Gastrocnemius medialis (tissue), 4 donors: ENCODE results near the gene AFF3. TPM values are rescaled to one million over a fixed set of nuclear protein-coding genes. Genes with fewer than 3 reads are reported as not detected.
A peak's percentile ranks its signal among the peaks of the same experiment; 100 is the strongest.

Experiments
- ATAC-seq, 2 donors: fragments of 150-250 bp; one replicate each; pipeline ENCODE4 v1.9.1; 2016
- DNase-seq, 2 donors: peaks; one replicate each; pipeline ENCODE4 v3.0.0-alpha.2; 2019
- H3K27ac ChIP-seq, 4 donors: fragments of 200-600 bp; sonication (generic); 1 replicate in 1 of 4; 2 replicates in 3 of 4; pipeline ENCODE4 v1.5.1; 2016 to 2018; ENCODE audit warnings: mild to moderate bottlenecking in 2 of 4, moderate library complexity in 1 of 4
- H3K27me3 ChIP-seq, 3 donors: fragments of 200-600 bp; sonication (generic) in 2 of 3; 1 replicate in 1 of 3; 2 replicates in 2 of 3; pipeline versions ENCODE4 v1.5.1 to v1.6.0; 2016 to 2019; ENCODE audit warnings: mild to moderate bottlenecking in 1 of 3, moderate library complexity in 1 of 3
- H3K36me3 ChIP-seq, 2 donors: fragments of 200-600 bp; sonication (generic) in 1 of 2; one replicate each; pipeline ENCODE4 v1.5.1; 2017 to 2018
- H3K4me1 ChIP-seq, 2 donors: fragments of 200-600 bp; sonication (generic) in 1 of 2; one replicate each; pipeline ENCODE4 v1.5.1; 2016 to 2017; ENCODE audit warnings: mild to moderate bottlenecking in 2 of 2
- H3K4me3 ChIP-seq, 4 donors: fragments of 200-600 bp; sonication (generic) in 3 of 4; 1 replicate in 1 of 4; 2 replicates in 3 of 4; pipeline ENCODE4 v1.5.1; 2016 to 2019; ENCODE audit warnings: mild to moderate bottlenecking in 2 of 4
- H3K9me3 ChIP-seq, 3 donors: fragments of 200-600 bp; sonication (generic) in 2 of 3; 1 replicate in 1 of 3; 2 replicates in 2 of 3; pipeline ENCODE4 v1.5.1; 2016 to 2019
- CTCF ChIP-seq, 5 experiments: fragments of 450-650 bp in 3 of 5; fragments of 200-600 bp in 2 of 5; sonication (generic) in 2 of 5; IDR thresholded peaks in 4 of 5; conservative IDR thresholded peaks in 1 of 5; 1 replicate in 4 of 5; 2 replicates in 1 of 5; pipeline ENCODE4 v1.5.1; 2016 to 2019; ENCODE audit warnings: antibody characterized with exemption in 5 of 5, mild to moderate bottlenecking in 3 of 5, moderate library complexity in 3 of 5
- POLR2A ChIP-seq, 2 donors: fragments of 450-650 bp; IDR thresholded peaks; one replicate each; pipeline ENCODE4 v1.6.1; 2017; ENCODE audit warnings: antibody characterized with exemption in 2 of 2, mild to moderate bottlenecking in 2 of 2, moderate library complexity in 2 of 2
- in situ Hi-C, 4 donors: fragments of 200-750 bp; cut with MboI; loops; one replicate each; pipeline versions ENCODE4 v1.15.0 to v1.8.0; 2017; ENCODE audit warnings: low sequenced_read_pairs in 4 of 4
- intact Hi-C: fragments of 100-400 bp; cut with DNase I; formaldehyde crosslinking; loops from one replicate; pipeline ENCODE4 v1.15.1; 2023; ENCODE audit warnings: low total_unique reads
- total RNA-seq, 4 donors: library from RNA; depleted of rRNA; stranded (reverse); fragments of >200 nt; gene quantifications; one replicate each; pipeline versions ENCODE4 v1.1.0 to v1.2.3, GENCODE V29; 2016

Gene AFF3
- total RNA-seq, 4 donors from 2014 or later: 0.22 to 0.55 (median 0.47) TPM

GRCh38 chr2:99711144-99711543, 431.2 kb downstream of the AFF3 start:
- Histone ChIP-seq H3K9me3 (no peaks in the 10 kb centered on the region), H3K4me3 (peak overlapping the region in 1 of 4 donors; percentile 27), H3K27me3 (no peaks in the 10 kb centered on the region), H3K27ac (peak overlapping the region in 1 of 4 donors; percentile 17), H3K4me1 (peaks cover 0 to 20% of the 10 kb centered on the region in 2 donors), H3K36me3 (no peaks in the 10 kb centered on the region)
- no peak for DNase-seq
- TF ChIP-seq POLR2A (IDR thresholded peaks at IDR 0.05) (no peak), CTCF (IDR thresholded peaks at IDR 0.05 in 4 of 5, conservative IDR thresholded peaks at IDR 0.05 in 1 of 5) (no peak)
- intact Hi-C loops: no loop called here
- peak in 1 of 2 donors; percentile 18 for ATAC-seq
- in situ Hi-C loops: no loop called here

- intact Hi-C loops: no loop called here
- Histone ChIP-seq H3K4me3 (peak overlapping the region in 1 of 4 donors; percentile 27), H3K36me3 (no peaks in the 10 kb centered on the region), H3K4me1 (peaks cover 0 to 20% of the 10 kb centered on the region in 2 donors), H3K9me3 (no peaks in the 10 kb centered on the region), H3K27me3 (no peaks in the 10 kb centered on the region), H3K27ac (peak overlapping the region in 1 of 4 donors; percentile 17)
- ATAC-seq: peak in 1 of 2 donors; percentile 29
- in situ Hi-C loops: no loop called here
- peak in 1 of 2 donors; percentile 16 for DNase-seq
- no peak for TF ChIP-seq POLR2A (IDR thresholded peaks at IDR 0.05)
- no peak for TF ChIP-seq CTCF (IDR thresholded peaks at IDR 0.05 in 4 of 5, conservative IDR thresholded peaks at IDR 0.05 in 1 of 5)
Observed at GRCh38 chr2:99710721-99711120, 431.7 kb downstream of the AFF3 start.

- ATAC-seq (no peak), DNase-seq (no peak)
- intact Hi-C loops: no loop called here
- no peaks in the 10 kb centered on the region for H3K36me3 ChIP-seq
- no peaks in the 10 kb centered on the region for H3K9me3 ChIP-seq
- in situ Hi-C loops: no loop called here
- H3K27ac ChIP-seq: peak overlapping the region in 1 of 4 donors; percentile 10
- no peak for TF ChIP-seq POLR2A (IDR thresholded peaks at IDR 0.05)
- no peak for TF ChIP-seq CTCF (IDR thresholded peaks at IDR 0.05 in 4 of 5, conservative IDR thresholded peaks at IDR 0.05 in 1 of 5)
- no peaks in the 10 kb centered on the region for H3K27me3 ChIP-seq
- peaks cover 0 to 20% of the 10 kb centered on the region in 2 donors for H3K4me1 ChIP-seq
- no peak overlapping the region for H3K4me3 ChIP-seq
Observed at GRCh38 chr2:99709229-99709628, 433.2 kb downstream of the AFF3 start.

GRCh38 chr2:99708231-99708630, 434.2 kb downstream of the AFF3 start:
- ATAC-seq (peak; percentile 48 to 53), DNase-seq (peak in 1 of 2 donors; percentile 37)
- H3K4me3 ChIP-seq: no peak overlapping the region
- no peaks in the 10 kb centered on the region for H3K36me3 ChIP-seq
- in situ Hi-C loops: no loop called here
- H3K27ac ChIP-seq: peak overlapping the region in 3 of 4 donors; percentile 9 to 51 (median 38)
- no peaks in the 10 kb centered on the region for H3K9me3 ChIP-seq
- H3K4me1 ChIP-seq: peaks cover 0 to 20% of the 10 kb centered on the region in 2 donors
- no peaks in the 10 kb centered on the region for H3K27me3 ChIP-seq
- intact Hi-C loops: no loop called here
- TF ChIP-seq CTCF (IDR thresholded peaks at IDR 0.05 in 4 of 5, conservative IDR thresholded peaks at IDR 0.05 in 1 of 5) (no peak), POLR2A (IDR thresholded peaks at IDR 0.05) (no peak)

- Histone ChIP-seq H3K4me3 (peak overlapping the region in 1 of 4 donors; percentile 15), H3K36me3 (no peaks in the 10 kb centered on the region), H3K9me3 (no peaks in the 10 kb centered on the region), H3K27me3 (no peaks in the 10 kb centered on the region), H3K27ac (peak overlapping the region in 3 of 4 donors; percentile 33 to 51 (median 38)), H3K4me1 (peaks cover 0 to 20% of the 10 kb centered on the region in 2 donors)
- intact Hi-C loops: loop anchor here (1.0 kb wide), 1 partner anchor 47 kb away; no protein-coding TSS in a partner anchor
- ATAC-seq (no peak), DNase-seq (no peak)
- in situ Hi-C loops: no loop called here
- no peak for TF ChIP-seq POLR2A (IDR thresholded peaks at IDR 0.05)
- no peak for TF ChIP-seq CTCF (IDR thresholded peaks at IDR 0.05 in 4 of 5, conservative IDR thresholded peaks at IDR 0.05 in 1 of 5)
Observed at GRCh38 chr2:99707592-99707991, 434.8 kb downstream of the AFF3 start.
